HL-60 (cell line): ENCODE data around the gene VIPR2.

Source experiments
- DNase-seq, 2 experiments: peaks; one replicate each; pipeline ENCODE4 v3.0.0-alpha.2; 2010 to 2020; ENCODE audit warnings: low read depth in 1 of 2, low spot score in 1 of 2
- H3K27ac ChIP-seq: fragments of 250-450 bp; sonication (Bioruptor Pico); replicated peaks from 2 replicates; pipeline ENCODE4 v1.5.1; 2020; ENCODE audit warnings: mild to moderate bottlenecking, moderate library complexity
- H3K27me3 ChIP-seq: fragments of 250-450 bp; sonication (Bioruptor Pico); 2 replicates; pipeline ENCODE4 v1.5.1; 2021; ENCODE audit warnings: mild to moderate bottlenecking, moderate library complexity; ENCODE audit not compliant: insufficient read depth, poor library complexity, severe bottlenecking
- H3K4me3 ChIP-seq: replicated peaks from 2 replicates; pipeline ENCODE4 v1.5.1; 2011; ENCODE audit warnings: mild to moderate bottlenecking, control low read depth, low read length; ENCODE audit not compliant: insufficient read depth
- GABPA ChIP-seq: IDR thresholded peaks from 2 replicates; pipeline ENCODE4 v1.6.1; 2012; ENCODE audit warnings: low read depth
- POLR2AphosphoS5 ChIP-seq: IDR thresholded peaks from 2 replicates; pipeline ENCODE4 v1.6.1; 2012; ENCODE audit warnings: low read depth
- SPI1 ChIP-seq: IDR thresholded peaks from 2 replicates; pipeline ENCODE4 v1.6.1; 2012; ENCODE audit warnings: low read depth, mild to moderate bottlenecking, borderline replicate concordance
- TF ChIP-seq, protein P1 (sequence below): IDR thresholded peaks from one replicate; pipeline ENCODE4 v1.5.1; 2011; ENCODE audit warnings: low read length, control low read depth, inconsistent platforms; ENCODE audit not compliant: insufficient read depth
- TF ChIP-seq, protein P2 (sequence below): IDR thresholded peaks from 2 replicates; pipeline ENCODE4 v1.6.1; 2012; ENCODE audit warnings: low read depth; ENCODE audit not compliant: insufficient replicate concordance

VIPR2 gene

DNA sequence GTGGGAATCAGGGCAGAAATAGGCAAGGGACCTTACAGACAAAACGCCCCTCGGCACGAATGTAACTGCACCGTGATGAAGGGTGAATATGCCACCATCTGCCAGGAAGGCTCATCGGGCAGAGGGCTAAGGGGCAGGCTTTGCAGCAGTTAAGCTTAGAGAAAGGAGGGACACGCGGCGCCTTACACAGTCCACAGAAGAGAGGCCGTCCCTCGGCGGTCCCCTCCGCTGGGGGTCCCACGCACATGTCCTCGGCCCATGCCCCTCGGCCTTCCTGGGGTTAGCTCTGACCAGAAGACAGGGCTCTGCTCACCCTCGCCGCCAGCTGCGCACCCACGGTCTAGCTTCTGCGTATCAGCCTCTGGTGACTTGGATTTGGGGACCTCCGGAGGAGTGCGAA is 147.2 kb downstream of the VIPR2 start:
- Histone ChIP-seq H3K27me3 (peaks cover 2% of the 10 kb centered on the region), H3K27ac (no peak overlapping the region), H3K4me3 (no peak overlapping the region)
- no peak for DNase-seq
- TF ChIP-seq, protein P1, sequence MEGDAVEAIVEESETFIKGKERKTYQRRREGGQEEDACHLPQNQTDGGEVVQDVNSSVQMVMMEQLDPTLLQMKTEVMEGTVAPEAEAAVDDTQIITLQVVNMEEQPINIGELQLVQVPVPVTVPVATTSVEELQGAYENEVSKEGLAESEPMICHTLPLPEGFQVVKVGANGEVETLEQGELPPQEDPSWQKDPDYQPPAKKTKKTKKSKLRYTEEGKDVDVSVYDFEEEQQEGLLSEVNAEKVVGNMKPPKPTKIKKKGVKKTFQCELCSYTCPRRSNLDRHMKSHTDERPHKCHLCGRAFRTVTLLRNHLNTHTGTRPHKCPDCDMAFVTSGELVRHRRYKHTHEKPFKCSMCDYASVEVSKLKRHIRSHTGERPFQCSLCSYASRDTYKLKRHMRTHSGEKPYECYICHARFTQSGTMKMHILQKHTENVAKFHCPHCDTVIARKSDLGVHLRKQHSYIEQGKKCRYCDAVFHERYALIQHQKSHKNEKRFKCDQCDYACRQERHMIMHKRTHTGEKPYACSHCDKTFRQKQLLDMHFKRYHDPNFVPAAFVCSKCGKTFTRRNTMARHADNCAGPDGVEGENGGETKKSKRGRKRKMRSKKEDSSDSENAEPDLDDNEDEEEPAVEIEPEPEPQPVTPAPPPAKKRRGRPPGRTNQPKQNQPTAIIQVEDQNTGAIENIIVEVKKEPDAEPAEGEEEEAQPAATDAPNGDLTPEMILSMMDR: no peak

DNA sequence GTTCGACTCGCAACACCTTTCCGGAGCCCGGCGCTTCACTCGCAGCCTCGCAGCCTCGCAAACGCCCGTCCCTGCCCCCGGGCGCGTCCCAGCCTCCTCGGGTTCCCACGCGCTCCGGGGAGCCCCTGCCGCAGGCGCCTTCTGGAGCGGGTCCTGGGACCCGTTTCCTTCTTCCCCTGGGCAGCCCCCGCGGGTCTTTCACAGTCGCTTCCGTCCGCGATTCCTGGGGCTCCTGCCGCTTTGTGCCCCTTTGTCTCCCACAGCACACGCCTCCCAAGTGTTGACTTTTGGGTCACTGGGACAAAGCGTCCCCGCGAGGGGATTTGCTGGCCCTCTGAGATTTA is 147.6 kb downstream of the VIPR2 start:
- peaks cover 2% of the 10 kb centered on the region for H3K27me3 ChIP-seq
- H3K4me3 ChIP-seq: no peak overlapping the region
- DNase-seq: no peak
- TF ChIP-seq SPI1 (no peak), POLR2AphosphoS5 (no peak), GABPA (no peak)
- TF ChIP-seq, protein P2, sequence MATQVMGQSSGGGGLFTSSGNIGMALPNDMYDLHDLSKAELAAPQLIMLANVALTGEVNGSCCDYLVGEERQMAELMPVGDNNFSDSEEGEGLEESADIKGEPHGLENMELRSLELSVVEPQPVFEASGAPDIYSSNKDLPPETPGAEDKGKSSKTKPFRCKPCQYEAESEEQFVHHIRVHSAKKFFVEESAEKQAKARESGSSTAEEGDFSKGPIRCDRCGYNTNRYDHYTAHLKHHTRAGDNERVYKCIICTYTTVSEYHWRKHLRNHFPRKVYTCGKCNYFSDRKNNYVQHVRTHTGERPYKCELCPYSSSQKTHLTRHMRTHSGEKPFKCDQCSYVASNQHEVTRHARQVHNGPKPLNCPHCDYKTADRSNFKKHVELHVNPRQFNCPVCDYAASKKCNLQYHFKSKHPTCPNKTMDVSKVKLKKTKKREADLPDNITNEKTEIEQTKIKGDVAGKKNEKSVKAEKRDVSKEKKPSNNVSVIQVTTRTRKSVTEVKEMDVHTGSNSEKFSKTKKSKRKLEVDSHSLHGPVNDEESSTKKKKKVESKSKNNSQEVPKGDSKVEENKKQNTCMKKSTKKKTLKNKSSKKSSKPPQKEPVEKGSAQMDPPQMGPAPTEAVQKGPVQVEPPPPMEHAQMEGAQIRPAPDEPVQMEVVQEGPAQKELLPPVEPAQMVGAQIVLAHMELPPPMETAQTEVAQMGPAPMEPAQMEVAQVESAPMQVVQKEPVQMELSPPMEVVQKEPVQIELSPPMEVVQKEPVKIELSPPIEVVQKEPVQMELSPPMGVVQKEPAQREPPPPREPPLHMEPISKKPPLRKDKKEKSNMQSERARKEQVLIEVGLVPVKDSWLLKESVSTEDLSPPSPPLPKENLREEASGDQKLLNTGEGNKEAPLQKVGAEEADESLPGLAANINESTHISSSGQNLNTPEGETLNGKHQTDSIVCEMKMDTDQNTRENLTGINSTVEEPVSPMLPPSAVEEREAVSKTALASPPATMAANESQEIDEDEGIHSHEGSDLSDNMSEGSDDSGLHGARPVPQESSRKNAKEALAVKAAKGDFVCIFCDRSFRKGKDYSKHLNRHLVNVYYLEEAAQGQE: no peak
- TF ChIP-seq, protein P1: no peak
- H3K27ac ChIP-seq: no peak overlapping the region

DNA sequence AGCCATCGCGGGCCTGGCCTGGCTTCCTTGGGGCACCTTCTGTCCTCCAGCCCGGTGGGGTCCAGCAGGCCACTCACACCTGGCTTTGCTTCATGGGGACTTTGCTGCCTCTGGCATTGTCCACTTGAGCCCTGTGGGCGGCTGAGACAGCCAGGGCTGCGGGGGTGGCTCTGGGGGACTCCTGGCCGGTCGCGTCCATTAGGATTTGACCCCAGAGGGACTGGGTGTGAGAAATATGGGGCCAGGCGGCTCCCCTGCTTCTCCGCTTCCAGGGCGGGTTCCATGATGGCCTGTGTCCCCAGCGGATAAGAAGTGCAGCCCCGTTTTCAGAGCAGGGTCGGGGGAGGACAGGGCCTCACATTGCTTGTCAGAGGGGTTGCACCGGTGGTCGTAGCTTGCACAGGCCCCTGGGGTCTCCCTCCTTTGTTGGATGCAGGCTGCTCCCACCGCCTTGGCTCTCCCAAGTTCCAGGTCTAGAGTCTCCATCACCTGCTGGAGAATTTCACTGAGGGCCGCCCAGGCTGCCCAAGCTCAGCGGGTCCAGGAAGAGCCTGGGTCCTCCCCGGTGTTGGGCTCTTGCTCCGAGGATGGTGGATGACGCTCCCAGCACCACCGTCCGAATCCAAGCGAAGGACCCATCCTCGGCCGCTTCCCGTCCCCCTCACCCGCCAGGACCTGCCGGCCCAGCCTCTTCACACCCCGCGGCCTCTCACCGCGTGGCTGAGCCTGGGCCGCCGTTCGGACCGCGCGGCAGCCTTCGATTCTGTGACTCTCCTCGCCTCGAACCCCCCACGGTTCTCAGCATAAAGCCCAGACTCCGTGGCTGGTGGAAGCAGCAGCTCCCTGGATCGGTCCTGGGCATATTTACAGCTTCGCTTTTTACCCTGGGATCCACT is 148.2 kb downstream of the VIPR2 start:
- no peak for DNase-seq
- H3K4me3 ChIP-seq: no peak overlapping the region
- TF ChIP-seq SPI1: no peak
- no peak for TF ChIP-seq POLR2AphosphoS5
- TF ChIP-seq GABPA: no peak
- TF ChIP-seq, protein P1: no peak
- TF ChIP-seq, protein P2: no peak
- H3K27ac ChIP-seq: no peak overlapping the region
- H3K27me3 ChIP-seq: peaks cover 3% of the 10 kb centered on the region

DNA sequence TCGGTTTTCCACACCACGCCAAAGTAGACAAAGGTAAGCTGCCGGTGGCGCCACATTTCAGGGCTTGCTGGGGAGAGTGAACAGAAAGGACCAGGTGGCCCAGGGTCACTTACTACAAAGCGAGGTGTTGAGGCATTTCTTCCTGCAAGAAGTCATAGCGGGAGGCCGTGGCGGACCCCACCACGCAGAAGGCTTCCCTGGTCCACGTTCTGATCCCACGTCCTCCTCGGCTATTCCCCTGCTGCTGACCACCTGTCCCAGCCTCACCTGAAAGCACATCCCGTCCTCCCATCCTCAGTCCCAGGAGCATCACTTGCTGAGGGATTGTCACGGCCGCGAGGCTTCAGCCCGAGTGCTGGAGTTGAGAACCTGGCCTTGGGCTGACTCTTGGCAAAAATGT is 149.2 kb downstream of the VIPR2 start:
- Histone ChIP-seq H3K4me3 (no peak overlapping the region), H3K27me3 (peaks cover 5% of the 10 kb centered on the region), H3K27ac (no peak overlapping the region)
- TF ChIP-seq GABPA (no peak), SPI1 (no peak), POLR2AphosphoS5 (no peak)
- TF ChIP-seq, protein P2: no peak
- TF ChIP-seq, protein P1: no peak
- no peak for DNase-seq
